ENCODE results near the gene KCNK3. TPM values are rescaled to one million over a fixed set of nuclear protein-coding genes. Genes with fewer than 3 reads are reported as not detected.
A peak's percentile ranks its signal among the peaks of the same experiment; 100 is the strongest.

The KCNK3 gene
- total RNA-seq, 1 donor from 2014 or later = 1.9 TPM

- no peak for FAIRE-seq
- Mint-ChIP-seq H3K36me3 (ENCODE audit: low read depth, unreplicated experiment) (no peaks in the 10 kb centered on the region), H3K27ac (ENCODE audit: unreplicated experiment) (peak overlapping the region; percentile 12), H3K9me3 (ENCODE audit: unreplicated experiment) (no peaks in the 10 kb centered on the region), H3K4me1 (ENCODE audit: low read depth, unreplicated experiment) (peaks cover 23% of the 10 kb centered on the region), H3K4me3 (ENCODE audit: unreplicated experiment) (no peak overlapping the region), H3K27me3 (ENCODE audit: low read depth, unreplicated experiment) (peaks cover 51% of the 10 kb centered on the region)
- H3K36me3 ChIP-seq (ENCODE audit: insufficient read depth, low read length) = no peaks in the 10 kb centered on the region
- TF ChIP-seq CTCF (IDR thresholded peaks at IDR 0.05; ENCODE audit: insufficient read depth, low read depth, low read length) (no peak), EZH2 (IDR thresholded peaks at IDR 0.05; ENCODE audit: insufficient read depth, low read length) (no peak)
- no peak overlapping the region for H3K4me3 ChIP-seq (ENCODE audit: insufficient read depth, low read depth, low read length)
- no peaks in the 10 kb centered on the region for H3K79me2 ChIP-seq (ENCODE audit: insufficient read depth, low read length)
- H3K4me2 ChIP-seq (ENCODE audit: low read length) = no peak overlapping the region
- H3K9me3 ChIP-seq (ENCODE audit: insufficient read depth, low read depth, low read length) = no peaks in the 10 kb centered on the region
- H4K20me1 ChIP-seq (ENCODE audit: insufficient read depth, low read length) = peaks cover 5% of the 10 kb centered on the region
- no peak overlapping the region for H3K9ac ChIP-seq (ENCODE audit: low read length)
- no peak overlapping the region for H2AFZ ChIP-seq (ENCODE audit: low read depth, low read length)
- H3K4me1 ChIP-seq (ENCODE audit: insufficient read depth, low read length) = peaks cover 3% of the 10 kb centered on the region
- no peak overlapping the region for H3K27ac ChIP-seq (ENCODE audit: low read depth, low read length)
- no peak for DNase-seq (ENCODE audit: low read depth)
- H3K27me3 ChIP-seq (ENCODE audit: insufficient read depth, low read length) = peaks cover 4% of the 10 kb centered on the region
Measured at GRCh38 chr2:26710743-26711456, 18.4 kb downstream of the KCNK3 start.

GRCh38 chr2:26711457-26712161 is 19.1 kb downstream of the KCNK3 start:
- H3K4me3 Mint-ChIP-seq (ENCODE audit: unreplicated experiment) = no peak overlapping the region
- H3K27me3 ChIP-seq (ENCODE audit: insufficient read depth, low read length) = peaks cover 4% of the 10 kb centered on the region
- H3K4me2 ChIP-seq (ENCODE audit: low read length) = no peak overlapping the region
- H3K9me3 ChIP-seq (ENCODE audit: insufficient read depth, low read depth, low read length) = no peaks in the 10 kb centered on the region
- H3K36me3 ChIP-seq (ENCODE audit: insufficient read depth, low read length) = no peaks in the 10 kb centered on the region
- H3K79me2 ChIP-seq (ENCODE audit: insufficient read depth, low read length) = no peaks in the 10 kb centered on the region
- H3K9me3 Mint-ChIP-seq (ENCODE audit: unreplicated experiment) = no peaks in the 10 kb centered on the region
- no peaks in the 10 kb centered on the region for H3K36me3 Mint-ChIP-seq (ENCODE audit: low read depth, unreplicated experiment)
- peaks cover 23% of the 10 kb centered on the region for H3K4me1 Mint-ChIP-seq (ENCODE audit: low read depth, unreplicated experiment)
- peaks cover 51% of the 10 kb centered on the region for H3K27me3 Mint-ChIP-seq (ENCODE audit: low read depth, unreplicated experiment)
- H4K20me1 ChIP-seq (ENCODE audit: insufficient read depth, low read length) = peaks cover 5% of the 10 kb centered on the region
- no peak overlapping the region for H3K4me3 ChIP-seq (ENCODE audit: insufficient read depth, low read depth, low read length)
- no peak for DNase-seq (ENCODE audit: low read depth)
- H3K27ac Mint-ChIP-seq (ENCODE audit: unreplicated experiment) = no peak overlapping the region
- H3K9ac ChIP-seq (ENCODE audit: low read length) = no peak overlapping the region
- TF ChIP-seq CTCF (IDR thresholded peaks at IDR 0.05; ENCODE audit: insufficient read depth, low read depth, low read length) (no peak), EZH2 (IDR thresholded peaks at IDR 0.05; ENCODE audit: insufficient read depth, low read length) (no peak)
- peaks cover 3% of the 10 kb centered on the region for H3K4me1 ChIP-seq (ENCODE audit: insufficient read depth, low read length)
- no peak overlapping the region for H3K27ac ChIP-seq (ENCODE audit: low read depth, low read length)
- FAIRE-seq = no peak
- H2AFZ ChIP-seq (ENCODE audit: low read depth, low read length) = no peak overlapping the region

Data from astrocyte (in vitro differentiated cells and primary cell).